Lung (tissue), 13 donors: ENCODE measurements around the gene MSH3. TPM values are rescaled to one million over a fixed set of nuclear protein-coding genes. Genes with fewer than 3 reads are reported as not detected.

Experiments used
- ATAC-seq: fragments of 200-7000 bp; cut with Tn5 transposase; one replicate; pipeline ENCODE4 v1.9.1; 2020; ENCODE audit warnings: moderate number of reproducible peaks; ENCODE audit not compliant: insufficient read depth, low FRiP score
- DNase-seq, 3 donors: peaks; one replicate each; pipeline ENCODE4 v3.0.0-alpha.2; 2013 to 2017
- H3K27ac ChIP-seq, 2 donors: one replicate each; pipeline ENCODE4 v1.5.1; 2013; ENCODE audit warnings: mild to moderate bottlenecking in 2 of 2, moderate library complexity in 2 of 2, control low read depth in 1 of 2, inconsistent platforms in 1 of 2, low read depth in 1 of 2, low read length in 1 of 2
- H3K27me3 ChIP-seq, 3 donors: one replicate each; pipeline ENCODE4 v1.5.1; 2013; ENCODE audit warnings: low read length in 2 of 3; ENCODE audit not compliant: control insufficient read depth in 3 of 3, insufficient read depth in 3 of 3
- H3K36me3 ChIP-seq, 4 donors: one replicate each; pipeline ENCODE4 v1.5.1; 2013; ENCODE audit warnings: low read length in 4 of 4, mild to moderate bottlenecking in 1 of 4, moderate library complexity in 1 of 4; ENCODE audit not compliant: control insufficient read depth in 4 of 4, insufficient read depth in 4 of 4
- H3K4me1 ChIP-seq, 5 donors: one replicate each; pipeline ENCODE4 v1.5.1; 2013; ENCODE audit warnings: low read length in 5 of 5, mild to moderate bottlenecking in 2 of 5, moderate library complexity in 1 of 5; ENCODE audit not compliant: control insufficient read depth in 5 of 5, insufficient read depth in 5 of 5
- H3K4me3 ChIP-seq: one replicate; pipeline ENCODE4 v1.5.1; 2013; ENCODE audit warnings: mild to moderate bottlenecking, control low read depth, moderate library complexity
- H3K9ac ChIP-seq, 2 donors: one replicate each; pipeline ENCODE4 v1.5.1; 2013; ENCODE audit warnings: low read length in 2 of 2, control low read depth in 1 of 2; ENCODE audit not compliant: insufficient read depth in 1 of 2
- H3K9me3 ChIP-seq, 4 donors: one replicate each; pipeline ENCODE4 v1.5.1; 2013; ENCODE audit warnings: low read length in 3 of 4, mild to moderate bottlenecking in 1 of 4, moderate library complexity in 1 of 4; ENCODE audit not compliant: control insufficient read depth in 4 of 4, insufficient read depth in 3 of 4
- WGBS, 2 donors: extraction: QIAGEN DNeasy Blood & Tissue Kit; methylation state at CpG; one replicate each; pipeline ENCODE4 v1.1.7; 2013; 5-methylcytosine and 5-hydroxymethylcytosine counted together
- polyA plus RNA-seq, 2 donors: library from polyadenylated mRNA; stranded (reverse); fragments of 200-250 nt; gene quantifications; one replicate each; pipeline ENCODE4 v1.2.1, GENCODE V29; 2013
- small RNA-seq: library from RNA; depleted of rRNA; stranded (forward); fragments of <200 nt; gene quantifications from one replicate; pipeline ENCODE3, GENCODE V24; 2014; ENCODE audit warnings: low replicate concordance
- total RNA-seq, 2 donors: library from RNA; depleted of rRNA in 1 of 2; stranded (reverse); fragments of >200 nt in 1 of 2; gene quantifications; one replicate each; pipeline ENCODE4 v1.2.1, GENCODE V29; 2014 to 2021
- TF ChIP-seq, protein P1 (sequence below): IDR thresholded peaks from 2 replicates; pipeline ENCODE4 v1.5.1; 2012; ENCODE audit warnings: mild to moderate bottlenecking; ENCODE audit errors: control extremely low read depth, extremely low read depth
- donor health status: control.
- donor health status: control.
- donor health status: Bipolar disorder and iron deficiency.
- donor health status: healthy.
- donor health status: DM: yes; HTN: yes; CAD: no.

Gene MSH3
- total and polyA plus RNA-seq, 4 donors = 2.8 to 29.0 (median 9.6) TPM

DNA sequence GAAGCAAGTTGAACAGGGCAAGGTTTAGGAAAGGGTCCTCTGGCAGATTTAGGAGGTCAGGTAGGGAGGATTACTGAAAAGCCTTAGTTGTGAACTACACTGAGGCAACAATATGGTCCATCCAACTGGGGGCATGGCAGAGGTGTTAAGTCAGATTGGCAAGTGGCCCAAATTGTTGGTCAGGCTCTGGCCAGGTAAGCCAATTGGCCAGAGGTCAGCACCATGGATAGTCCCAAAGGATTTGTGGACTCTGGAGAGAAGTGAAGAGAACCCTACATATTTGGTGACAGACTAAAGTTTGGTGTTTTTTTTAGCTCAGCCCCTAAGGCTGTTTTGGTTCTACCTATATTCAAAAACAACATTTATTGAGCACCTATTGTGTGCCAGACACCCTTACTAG is 266.6 kb downstream of the MSH3 start:
- ATAC-seq (no peak), DNase-seq (no peak)
- no peak overlapping the region for H3K4me3 ChIP-seq
- no peaks in the 10 kb centered on the region for H3K4me1 ChIP-seq
- no peaks in the 10 kb centered on the region for H3K36me3 ChIP-seq
- no peak overlapping the region for H3K9ac ChIP-seq
- H3K9me3 ChIP-seq = no peaks in the 10 kb centered on the region
- TF ChIP-seq, protein P1, sequence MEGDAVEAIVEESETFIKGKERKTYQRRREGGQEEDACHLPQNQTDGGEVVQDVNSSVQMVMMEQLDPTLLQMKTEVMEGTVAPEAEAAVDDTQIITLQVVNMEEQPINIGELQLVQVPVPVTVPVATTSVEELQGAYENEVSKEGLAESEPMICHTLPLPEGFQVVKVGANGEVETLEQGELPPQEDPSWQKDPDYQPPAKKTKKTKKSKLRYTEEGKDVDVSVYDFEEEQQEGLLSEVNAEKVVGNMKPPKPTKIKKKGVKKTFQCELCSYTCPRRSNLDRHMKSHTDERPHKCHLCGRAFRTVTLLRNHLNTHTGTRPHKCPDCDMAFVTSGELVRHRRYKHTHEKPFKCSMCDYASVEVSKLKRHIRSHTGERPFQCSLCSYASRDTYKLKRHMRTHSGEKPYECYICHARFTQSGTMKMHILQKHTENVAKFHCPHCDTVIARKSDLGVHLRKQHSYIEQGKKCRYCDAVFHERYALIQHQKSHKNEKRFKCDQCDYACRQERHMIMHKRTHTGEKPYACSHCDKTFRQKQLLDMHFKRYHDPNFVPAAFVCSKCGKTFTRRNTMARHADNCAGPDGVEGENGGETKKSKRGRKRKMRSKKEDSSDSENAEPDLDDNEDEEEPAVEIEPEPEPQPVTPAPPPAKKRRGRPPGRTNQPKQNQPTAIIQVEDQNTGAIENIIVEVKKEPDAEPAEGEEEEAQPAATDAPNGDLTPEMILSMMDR = no peak
- no peak overlapping the region for H3K27ac ChIP-seq
- no peaks in the 10 kb centered on the region for H3K27me3 ChIP-seq

DNA sequence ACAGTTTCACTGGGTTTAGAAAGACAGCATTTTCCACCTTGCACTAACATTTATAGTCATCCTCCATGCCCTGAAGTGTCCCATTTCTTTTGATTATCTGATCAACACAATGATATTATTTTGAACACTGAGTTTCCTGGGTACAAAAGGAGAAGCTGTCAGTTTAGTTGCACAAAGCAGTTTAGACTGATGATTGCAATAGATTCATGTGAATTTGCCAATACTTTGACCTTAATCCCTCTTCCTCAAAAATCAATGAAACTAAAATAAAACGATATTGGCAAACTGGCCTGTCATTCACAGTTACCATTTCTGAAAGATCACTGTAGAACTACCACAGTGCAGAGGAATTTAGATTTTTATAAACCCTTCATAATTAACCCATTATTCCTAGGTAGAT is 271.5 kb downstream of the MSH3 start:
- H3K27ac ChIP-seq = no peak overlapping the region
- ATAC-seq (no peak), DNase-seq (no peak)
- TF ChIP-seq, protein P1 = no peak
- WGBS, 2 donors = 41 to 77% methylated on average over 1 of the region's 1 CpG
- peaks cover 0 to 2% (median 0%) of the 10 kb centered on the region in 4 donors for H3K9me3 ChIP-seq
- no peaks in the 10 kb centered on the region for H3K27me3 ChIP-seq
- no peak overlapping the region for H3K9ac ChIP-seq
- peaks cover 0 to 2% (median 0%) of the 10 kb centered on the region in 5 donors for H3K4me1 ChIP-seq
- no peaks in the 10 kb centered on the region for H3K36me3 ChIP-seq
- H3K4me3 ChIP-seq = no peak overlapping the region

Small RNA genes lying within 50 kb of the gene (small RNA-seq; reads per million reads assigned to genes)
- not detected for gene MTRNR2L2

Other genes with a start within 250 kb of the MSH3 start
- 100 to 1,000 TPM in 1 of 2 donors, 10 to 100 TPM in 1; 34.1 to 102 TPM for gene ZFYVE16, start 246.6 kb upstream of the MSH3 start, total RNA-seq
- gene ZFYVE16, start 246.6 kb upstream of the MSH3 start, polyA plus RNA-seq = 10 to 100 TPM; 14.5 to 18.4 TPM
- gene FAM151B, start 166.6 kb upstream of the MSH3 start, total RNA-seq = 1 to 10 TPM; 2.5 to 6.5 TPM
- gene FAM151B, start 166.6 kb upstream of the MSH3 start, polyA plus RNA-seq = 1 to 10 TPM; 1.1 to 1.3 TPM
- under 1 TPM in 1 of 2 donors, not detected in 1; 0.34 TPM for gene ANKRD34B, start 84.4 kb upstream of the MSH3 start, total RNA-seq
- under 1 TPM in 1 of 2 donors, not detected in 1; 0.13 TPM for gene ANKRD34B, start 84.4 kb upstream of the MSH3 start, polyA plus RNA-seq
- 10 to 100 TPM; 11.9 to 16.0 TPM for gene DHFR, start 331 bp downstream of the MSH3 start, total RNA-seq
- gene DHFR, start 331 bp downstream of the MSH3 start, polyA plus RNA-seq = 10 to 100 TPM in 1 of 2 donors, 1 to 10 TPM in 1; 8.1 to 12.6 TPM